HG02981 (cell line): ENCODE data around the gene TMEM131.

Experiments used
- ATAC-seq: cut with Tn5 transposase; IDR thresholded peaks from one replicate; pipeline ENCODE4 v1.9.1; 2021; ENCODE audit warnings: mild to moderate bottlenecking, moderate library complexity; ENCODE audit not compliant: unreplicated experiment

Gene TMEM131

GRCh38 chr2:98020992-98021713 lies 25.4 kb upstream of the TMEM131 start:
- no peak for ATAC-seq

DNA sequence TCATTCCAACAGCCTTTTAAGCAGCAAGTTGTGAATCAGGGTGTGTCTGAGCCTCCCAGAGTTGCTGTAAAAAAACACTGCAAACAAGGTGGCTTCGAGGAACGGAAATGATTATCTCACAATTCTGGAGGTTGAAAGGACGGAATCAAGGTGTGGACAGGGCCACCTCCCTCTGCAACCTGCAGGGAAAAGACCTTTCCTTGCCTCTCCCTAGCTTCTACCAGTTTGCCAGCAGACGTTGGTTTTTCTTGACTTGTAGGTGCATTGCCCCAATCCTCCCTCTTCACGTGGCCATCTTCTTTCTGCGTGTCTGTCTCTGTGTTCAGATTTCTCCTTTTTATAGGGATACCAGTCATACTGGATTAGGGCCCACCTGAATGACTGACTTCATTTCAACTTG lies 24.8 kb upstream of the TMEM131 start:
- ATAC-seq: no peak

GRCh38 chr2:98016908-98017670 lies 21.3 kb upstream of the TMEM131 start:
- ATAC-seq: no peak

DNA sequence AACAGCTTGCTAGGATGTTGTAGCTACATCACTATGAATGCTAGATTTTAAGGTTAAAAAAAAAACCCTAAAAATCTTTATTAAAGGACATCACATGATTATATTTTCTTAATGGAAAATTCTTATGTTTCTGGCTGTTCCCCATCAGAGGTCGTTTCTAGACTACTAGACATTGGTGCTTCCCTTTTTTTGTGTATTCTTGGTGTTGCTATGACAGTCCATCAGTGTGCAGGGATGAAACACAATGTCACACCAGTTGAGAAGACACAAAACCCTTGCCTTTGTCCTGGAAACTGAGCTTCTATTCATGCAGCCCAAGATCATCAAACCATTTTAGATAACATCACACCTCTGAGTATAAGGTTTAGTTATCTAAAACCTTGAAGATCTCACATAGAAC lies 19.9 kb upstream of the TMEM131 start:
- no peak for ATAC-seq

GRCh38 chr2:98014379-98014778 lies 18.6 kb upstream of the TMEM131 start:
- no peak for ATAC-seq

GRCh38 chr2:98013407-98014042 lies 17.8 kb upstream of the TMEM131 start:
- ATAC-seq: no peak

DNA sequence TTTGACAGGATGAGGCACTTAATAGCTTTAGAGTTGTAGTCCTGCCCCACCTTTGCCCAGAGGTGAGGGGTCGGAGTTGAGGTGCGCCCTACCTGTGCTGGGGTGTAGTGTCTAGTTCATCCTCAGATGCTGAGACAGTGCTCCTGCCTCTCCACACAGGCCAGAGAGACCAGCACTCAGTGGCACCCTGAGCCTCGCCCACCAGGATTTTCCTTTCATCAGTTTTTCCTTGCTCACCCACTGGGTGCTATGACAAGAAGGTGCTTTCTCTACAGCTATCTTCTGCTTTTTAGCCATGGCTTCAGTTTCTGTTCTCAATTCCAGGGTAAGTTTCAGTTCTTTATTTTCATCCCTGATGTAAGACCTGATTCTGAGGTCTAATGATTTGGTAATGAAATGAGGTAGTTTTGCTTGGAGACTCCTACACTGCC lies 16.8 kb upstream of the TMEM131 start:
- peak; percentile 83 for ATAC-seq

DNA sequence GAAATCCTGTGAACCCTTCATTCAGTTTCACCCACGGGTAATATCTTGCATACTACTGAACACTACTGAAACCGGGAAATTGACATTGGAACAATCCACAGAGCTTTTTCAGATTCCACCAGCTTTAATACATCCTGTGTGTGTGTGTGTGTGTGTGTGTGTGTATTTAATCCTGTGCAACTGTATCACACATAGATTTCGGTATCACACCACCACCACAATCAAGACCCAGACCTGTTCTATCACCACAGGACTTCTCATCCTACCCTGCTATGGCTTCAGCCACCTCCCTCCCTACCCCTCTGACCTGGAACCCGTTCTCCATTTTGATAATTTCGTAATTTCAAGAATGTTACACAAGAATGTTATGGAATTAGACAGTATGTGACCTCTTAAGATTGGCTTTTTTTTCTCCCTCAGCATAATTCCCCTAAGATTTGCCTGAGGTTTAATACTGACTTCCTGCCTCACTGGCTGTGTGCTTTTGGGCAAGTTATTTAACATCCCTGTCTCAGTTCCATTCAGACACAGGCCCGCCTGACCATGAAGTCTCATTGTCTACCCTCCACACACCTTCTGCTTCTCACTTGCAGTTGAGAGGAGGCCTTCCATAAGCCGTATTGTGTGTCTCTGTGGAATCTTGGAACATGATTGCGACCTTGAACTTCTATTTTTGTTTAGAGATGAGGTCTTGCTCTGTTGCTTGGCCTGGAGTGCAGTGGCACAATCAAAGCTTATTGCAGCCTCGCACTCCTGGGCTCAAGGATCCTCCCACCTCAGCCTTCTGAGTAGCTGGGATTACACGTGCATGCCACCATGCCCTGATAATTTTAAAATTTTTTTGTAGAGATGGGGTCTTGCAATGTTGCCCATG lies 14.4 kb upstream of the TMEM131 start:
- no peak for ATAC-seq

- ATAC-seq: no peak
Observed at GRCh38 chr2:98008415-98008814, 12.7 kb upstream of the TMEM131 start.

GRCh38 chr2:98006378-98006777 lies 10.6 kb upstream of the TMEM131 start:
- ATAC-seq: no peak

GRCh38 chr2:98004613-98005012 lies 8.9 kb upstream of the TMEM131 start:
- no peak for ATAC-seq

- ATAC-seq: no peak
Observed at GRCh38 chr2:98004047-98004446, 8.3 kb upstream of the TMEM131 start.

GRCh38 chr2:97999536-97999935 lies 3.8 kb upstream of the TMEM131 start:
- ATAC-seq: no peak

DNA sequence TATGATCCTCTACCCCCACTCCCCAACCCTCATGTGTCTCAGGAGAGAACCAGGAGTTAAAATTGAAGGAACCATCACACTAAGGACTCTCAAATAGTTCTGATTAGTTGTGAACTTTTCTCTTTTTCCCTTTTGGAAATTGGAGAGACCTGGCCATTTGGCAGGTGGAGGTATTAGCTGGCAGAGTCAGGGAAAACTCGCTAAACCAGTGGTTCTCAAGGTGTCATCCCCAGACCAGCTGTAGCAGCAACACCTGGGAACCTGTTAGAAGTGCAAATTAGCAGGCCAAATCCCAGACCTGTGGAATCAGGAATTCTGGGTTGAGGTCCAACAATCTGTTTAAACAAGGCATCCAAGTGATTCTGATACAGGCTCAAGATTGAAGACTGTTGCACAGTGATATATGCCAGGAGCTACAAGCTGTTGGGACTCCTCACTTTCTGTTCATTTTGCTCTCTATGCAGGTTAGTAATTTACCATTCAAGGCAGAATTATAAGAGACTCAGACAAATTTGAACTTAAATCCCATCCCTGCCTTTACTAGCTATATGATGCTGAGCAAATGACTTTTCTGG lies 2.8 kb upstream of the TMEM131 start:
- ATAC-seq: no peak

- no peak for ATAC-seq
Observed at GRCh38 chr2:97997784-97998392, 2.1 kb upstream of the TMEM131 start.

GRCh38 chr2:97996679-97997078 lies 931 bp upstream of the TMEM131 start:
- no peak for ATAC-seq

GRCh38 chr2:97995026-97995733 lies 568 bp downstream of the TMEM131 start:
- ATAC-seq: peak; percentile 36

DNA sequence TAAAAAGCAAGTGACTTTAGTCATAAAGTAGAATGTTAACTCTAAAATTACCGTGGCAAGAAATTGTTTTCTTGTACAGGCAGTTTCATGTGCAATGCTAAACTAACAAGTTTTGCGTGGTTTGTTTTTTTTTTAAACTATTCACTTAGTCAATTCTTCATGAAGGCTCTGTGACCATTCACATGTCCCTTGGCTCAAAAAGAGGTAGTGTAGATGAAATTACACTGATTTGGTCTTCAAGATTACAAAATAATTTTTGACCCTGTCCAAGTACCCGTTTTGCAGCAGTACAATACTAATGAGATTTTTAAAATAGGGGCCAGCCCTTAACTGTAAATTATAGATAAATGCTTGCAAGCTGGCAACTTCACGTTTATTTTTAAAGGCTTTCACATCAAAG lies 1.3 kb downstream of the TMEM131 start:
- ATAC-seq: no peak

- ATAC-seq: no peak
Observed at GRCh38 chr2:97993926-97994325, 1.8 kb downstream of the TMEM131 start.
